HG03095 (cell line): ENCODE data around the gene SYS1.
"Not testable (repeated sequence)": the region's sequence is repeated elsewhere in the genome, so short reads cannot be mapped to it uniquely, and the experiment has no call there.

Source experiments
- ATAC-seq: cut with Tn5 transposase; IDR thresholded peaks from one replicate; pipeline ENCODE4 v1.9.1; 2021; ENCODE audit warnings: moderate library complexity; ENCODE audit not compliant: unreplicated experiment

The SYS1 gene

DNA sequence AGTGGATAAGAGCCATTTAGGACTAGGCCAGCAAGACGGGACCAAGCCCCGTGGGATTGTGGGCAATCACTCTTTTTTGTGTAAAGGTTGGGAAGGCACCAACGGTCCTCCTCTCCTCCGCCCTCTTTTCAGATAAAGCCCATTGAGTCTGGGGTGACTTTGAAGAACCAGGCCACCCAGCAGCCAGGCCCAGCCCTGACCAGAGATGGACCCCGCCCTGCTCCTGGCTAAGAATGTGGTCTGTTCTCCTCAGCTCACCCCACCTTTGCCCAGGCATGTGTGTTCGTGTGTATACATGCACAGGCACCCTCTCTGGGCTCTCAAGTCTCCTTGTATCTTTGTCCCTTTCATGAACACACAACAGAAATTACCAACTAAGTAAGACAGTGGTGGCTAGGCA lies 23.9 kb upstream of the SYS1 start:
- no peak for ATAC-seq

- ATAC-seq: no peak
Measured at GRCh38 chr20:45339799-45340198, 23.2 kb upstream of the SYS1 start.

GRCh38 chr20:45340236-45340847 lies 22.6 kb upstream of the SYS1 start:
- ATAC-seq: no peak

DNA sequence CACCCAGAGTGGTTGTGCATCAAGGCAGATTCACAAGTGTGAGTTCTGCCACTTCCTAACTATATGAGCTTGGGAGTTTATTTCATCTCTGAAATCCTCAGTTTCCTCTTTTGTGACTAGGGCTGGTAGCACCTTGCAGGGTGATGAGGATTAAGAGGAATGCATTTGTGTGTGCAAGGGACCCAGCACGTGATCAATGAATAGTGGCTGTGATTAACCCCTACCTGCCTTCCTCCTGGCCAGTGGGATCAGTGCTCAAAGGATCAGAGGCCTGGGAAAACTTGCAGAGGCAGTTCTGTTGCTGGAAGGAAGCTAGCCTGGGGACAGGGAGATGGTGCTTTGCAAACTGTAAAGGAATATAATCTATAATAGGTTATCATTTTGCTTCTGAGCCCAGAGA lies 22.0 kb upstream of the SYS1 start:
- ATAC-seq: no peak

- no peak for ATAC-seq
Measured at GRCh38 chr20:45341579-45341938, 21.4 kb upstream of the SYS1 start.

- no peak for ATAC-seq
Measured at GRCh38 chr20:45341939-45342854, 20.8 kb upstream of the SYS1 start.

- no peak for ATAC-seq
Measured at GRCh38 chr20:45342855-45343531, 20.0 kb upstream of the SYS1 start.

GRCh38 chr20:45343532-45344167 lies 19.3 kb upstream of the SYS1 start:
- ATAC-seq: no peak

- ATAC-seq: no peak
Measured at GRCh38 chr20:45344168-45344860, 18.6 kb upstream of the SYS1 start.

GRCh38 chr20:45345104-45345936 lies 17.6 kb upstream of the SYS1 start:
- no peak for ATAC-seq

- no peak for ATAC-seq
Measured at GRCh38 chr20:45346291-45346718, 16.7 kb upstream of the SYS1 start.

- no peak for ATAC-seq
Measured at GRCh38 chr20:45346851-45347250, 16.1 kb upstream of the SYS1 start.

DNA sequence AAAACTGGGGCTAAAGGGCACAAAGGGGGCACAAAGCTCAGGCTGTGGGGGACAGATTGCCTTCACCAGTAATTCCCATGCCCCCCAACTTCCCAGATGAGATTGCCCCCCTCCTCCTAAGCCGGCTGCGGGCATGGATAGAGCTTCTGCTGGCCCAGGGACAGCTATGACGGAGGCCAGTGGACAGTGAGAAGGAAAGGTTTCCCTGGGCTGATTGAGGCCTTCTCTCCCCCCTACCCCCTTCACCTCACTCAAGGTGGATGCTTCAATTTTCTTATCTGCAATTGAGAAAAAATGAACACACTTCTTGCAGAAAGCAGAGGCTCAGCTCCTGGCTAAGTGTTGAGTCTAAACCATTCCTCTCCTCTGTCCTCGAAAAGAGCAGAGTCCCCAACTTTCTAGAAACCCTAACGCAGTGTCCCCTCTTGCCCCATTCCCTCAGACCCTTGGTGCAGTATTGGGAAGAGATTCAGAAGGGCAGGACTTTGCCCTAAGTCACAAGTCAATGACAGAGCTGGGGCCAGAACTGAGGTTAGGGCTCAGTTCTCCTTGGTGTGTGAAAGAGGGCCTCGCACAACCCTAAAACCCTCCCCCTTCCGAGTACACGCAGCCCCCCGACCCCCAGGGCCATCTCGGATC lies 15.5 kb upstream of the SYS1 start:
- no peak for ATAC-seq

- no peak for ATAC-seq
Measured at GRCh38 chr20:45347936-45348778, 14.8 kb upstream of the SYS1 start, which contains the start of gene SDC4. Gene SDC4, minus strand, starts transcription at chr20:45348424. Its CDS starts 40 bp downstream, at chr20:45348384.

DNA sequence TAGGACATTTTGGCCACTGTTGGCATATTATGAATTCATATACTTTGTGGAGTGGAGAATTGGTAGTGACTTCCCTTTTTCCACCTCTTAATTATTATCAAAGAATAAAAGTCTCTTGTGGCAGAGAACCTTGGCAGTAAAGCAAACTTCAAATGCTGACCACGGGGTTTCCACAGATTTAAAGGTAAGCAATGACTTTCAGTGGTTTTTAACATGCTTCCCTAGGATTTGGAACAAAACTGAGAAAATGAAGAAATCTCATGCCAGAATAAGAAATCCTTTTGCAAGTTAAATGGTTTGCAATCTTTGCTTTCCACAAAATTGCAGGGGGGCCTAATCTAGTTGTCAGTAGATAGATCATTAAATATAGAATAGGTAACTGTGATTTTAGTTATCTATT lies 12.7 kb upstream of the SYS1 start:
- no peak for ATAC-seq

GRCh38 chr20:45350795-45351194 lies 12.2 kb upstream of the SYS1 start:
- not testable (repeated sequence) for ATAC-seq

DNA sequence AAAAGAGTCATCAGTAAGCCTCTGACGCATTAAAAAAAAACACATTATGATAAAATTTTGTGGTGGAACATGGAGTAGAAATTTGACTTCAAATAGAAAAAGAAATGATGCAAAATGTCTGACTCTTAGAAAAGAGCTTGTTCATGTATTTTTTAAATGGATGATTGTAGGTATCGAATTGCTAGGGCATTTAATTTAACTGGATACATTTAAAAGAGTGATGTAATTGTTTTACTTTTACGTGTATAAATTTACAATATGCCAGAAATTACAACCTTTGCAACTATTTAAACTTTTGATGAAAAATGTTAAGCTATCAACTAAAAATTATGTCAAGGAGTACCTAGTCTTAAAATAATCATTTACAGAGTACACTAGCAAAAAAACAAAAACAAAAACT lies 10.2 kb upstream of the SYS1 start:
- no peak for ATAC-seq

DNA sequence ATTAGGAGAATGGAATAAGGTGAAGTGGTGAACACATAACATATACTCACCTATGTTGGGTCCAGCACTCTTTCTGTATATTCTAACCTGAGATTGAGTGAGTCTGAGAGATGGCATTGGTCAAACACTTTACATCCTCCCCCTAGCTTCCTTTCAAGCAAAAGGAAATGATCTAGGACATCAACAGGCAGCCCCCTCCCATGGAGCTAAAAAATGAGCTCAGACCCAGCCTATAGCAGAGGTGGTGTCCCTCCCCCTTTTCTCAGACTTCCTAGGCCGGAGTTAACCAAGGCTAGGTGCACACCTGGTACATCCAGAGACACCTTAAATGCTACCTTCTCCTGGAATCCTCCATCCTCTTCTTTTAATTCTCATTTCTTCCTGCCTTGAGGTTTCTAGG lies 9.2 kb upstream of the SYS1 start:
- ATAC-seq: no peak
